ENCODE measurements around the gene TMEM44.

GRCh38 chr3:194637066-194637465, 3.8 kb upstream of the TMEM44 start:
- TF ChIP-seq POLR2A (IDR thresholded peaks at IDR 0.05), result no peak
- TF ChIP-seq, protein P1, sequence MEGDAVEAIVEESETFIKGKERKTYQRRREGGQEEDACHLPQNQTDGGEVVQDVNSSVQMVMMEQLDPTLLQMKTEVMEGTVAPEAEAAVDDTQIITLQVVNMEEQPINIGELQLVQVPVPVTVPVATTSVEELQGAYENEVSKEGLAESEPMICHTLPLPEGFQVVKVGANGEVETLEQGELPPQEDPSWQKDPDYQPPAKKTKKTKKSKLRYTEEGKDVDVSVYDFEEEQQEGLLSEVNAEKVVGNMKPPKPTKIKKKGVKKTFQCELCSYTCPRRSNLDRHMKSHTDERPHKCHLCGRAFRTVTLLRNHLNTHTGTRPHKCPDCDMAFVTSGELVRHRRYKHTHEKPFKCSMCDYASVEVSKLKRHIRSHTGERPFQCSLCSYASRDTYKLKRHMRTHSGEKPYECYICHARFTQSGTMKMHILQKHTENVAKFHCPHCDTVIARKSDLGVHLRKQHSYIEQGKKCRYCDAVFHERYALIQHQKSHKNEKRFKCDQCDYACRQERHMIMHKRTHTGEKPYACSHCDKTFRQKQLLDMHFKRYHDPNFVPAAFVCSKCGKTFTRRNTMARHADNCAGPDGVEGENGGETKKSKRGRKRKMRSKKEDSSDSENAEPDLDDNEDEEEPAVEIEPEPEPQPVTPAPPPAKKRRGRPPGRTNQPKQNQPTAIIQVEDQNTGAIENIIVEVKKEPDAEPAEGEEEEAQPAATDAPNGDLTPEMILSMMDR (IDR thresholded peaks at IDR 0.05), result no peak
